ENCODE data around the gene ZBTB16. TPM values are rescaled to one million over a fixed set of nuclear protein-coding genes. Genes with fewer than 3 reads are reported as not detected.

ZBTB16 gene
- total RNA-seq, 2 donors from 2014 or later: 2.0 to 13.7 TPM

- TF ChIP-seq CTCF (IDR thresholded peaks at IDR 0.05): no peak
- H3K4me1 ChIP-seq: peaks cover 7% of the 10 kb centered on the region
- peak overlapping the region; percentile 84 to 86 for H3K9ac ChIP-seq (ENCODE audit: low read depth in 2 of 2, low read length in 2 of 2)
- DNase-seq: peak; percentile 58
- H3K9me3 ChIP-seq: no peaks in the 10 kb centered on the region
- peak overlapping the region; percentile 66 for H3K27ac ChIP-seq
- no peaks in the 10 kb centered on the region for H3K36me3 ChIP-seq
- intact Hi-C loops (cut with DNase I): loop anchor here (5.0 kb wide), 1 partner anchor 122 kb away; no protein-coding TSS in a partner anchor
- H3K4me3 ChIP-seq: peak overlapping the region; percentile 76
- peaks cover 8% of the 10 kb centered on the region for H3K27me3 ChIP-seq
Measured at GRCh38 chr11:114059984-114060391, 477 bp downstream of the ZBTB16 start.

DNA sequence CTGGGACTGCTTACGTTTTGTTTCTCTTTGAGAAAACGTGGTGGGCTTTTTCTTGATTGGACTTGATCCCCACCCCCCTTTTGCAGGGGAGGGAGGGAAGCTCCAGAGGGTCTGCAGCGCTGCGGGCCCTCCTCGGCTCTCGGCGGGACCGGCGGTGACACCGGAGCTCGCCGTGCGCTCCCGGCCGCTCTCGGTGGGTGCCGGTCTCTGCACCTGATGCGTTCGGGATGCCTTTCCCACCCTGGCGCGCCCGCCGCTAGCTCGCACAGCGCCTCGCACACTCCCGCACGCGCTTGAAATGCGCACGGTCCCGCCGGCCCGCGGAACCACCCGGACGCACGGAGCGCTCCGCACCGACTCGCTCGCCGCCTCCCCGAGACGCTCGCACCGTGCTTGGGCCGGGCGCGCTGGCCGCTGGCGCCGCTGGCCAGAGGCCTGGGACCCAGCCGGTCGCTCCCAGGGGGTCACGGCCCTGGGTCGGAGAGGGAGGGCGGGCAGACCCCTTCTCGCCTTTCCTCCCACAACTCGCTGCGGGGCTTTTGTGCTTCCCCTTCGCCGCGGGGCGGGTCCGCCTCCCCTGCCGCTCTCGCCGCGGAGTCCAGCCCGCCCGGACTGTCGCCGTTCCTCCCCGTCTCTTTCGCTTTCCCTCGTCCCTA, 1.0 kb downstream of the ZBTB16 start:
- Histone ChIP-seq H3K9me3 (no peaks in the 10 kb centered on the region), H3K4me1 (peaks cover 7% of the 10 kb centered on the region), H3K9ac (ENCODE audit: low read depth in 2 of 2, low read length in 2 of 2) (peak overlapping the region; percentile 84 to 86), H3K27ac (peak overlapping the region; percentile 66), H3K27me3 (peaks cover 8% of the 10 kb centered on the region), H3K4me3 (peak overlapping the region; percentile 76), H3K36me3 (no peaks in the 10 kb centered on the region)
- TF ChIP-seq CTCF (IDR thresholded peaks at IDR 0.05): no peak
- intact Hi-C loops (cut with DNase I): loop anchor here (5.0 kb wide), 1 partner anchor 122 kb away; no protein-coding TSS in a partner anchor
- DNase-seq: peak; percentile 51

DNA sequence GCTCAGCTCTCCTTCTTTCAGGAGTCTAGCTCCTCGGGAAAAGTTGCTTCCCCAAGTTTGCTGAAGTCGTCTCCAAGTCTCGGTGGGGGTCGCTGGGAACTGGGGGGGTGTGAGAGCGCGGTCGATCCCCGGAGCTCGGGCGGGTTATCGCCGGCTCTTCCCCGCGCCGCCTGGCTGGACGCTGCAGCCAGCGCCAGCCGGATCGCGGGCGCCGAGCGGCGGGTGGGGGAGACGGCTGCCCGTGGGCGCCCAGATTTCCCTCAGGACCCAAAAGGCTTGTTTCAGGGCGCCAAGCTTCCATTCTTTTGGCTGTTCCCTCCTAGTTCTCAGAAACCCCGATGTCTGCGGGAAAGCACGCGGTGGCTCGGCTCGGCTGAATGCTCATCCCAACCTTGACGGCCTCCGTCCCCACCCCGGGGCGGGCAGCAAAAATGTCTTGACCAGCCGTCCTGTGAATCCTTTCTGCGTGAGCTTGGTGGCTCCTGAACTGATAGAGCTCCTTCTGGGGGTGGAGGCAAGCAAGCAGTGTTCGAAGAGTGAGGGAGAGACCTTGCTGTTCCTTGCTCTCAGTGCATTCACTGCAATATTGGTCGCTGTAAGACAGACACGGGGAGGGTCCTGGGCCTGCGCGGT, 1.7 kb downstream of the ZBTB16 start:
- no peak for TF ChIP-seq CTCF (IDR thresholded peaks at IDR 0.05)
- H3K9me3 ChIP-seq: no peaks in the 10 kb centered on the region

GRCh38 chr11:114061681-114062049, 2.2 kb downstream of the ZBTB16 start:
- no peaks in the 10 kb centered on the region for H3K36me3 ChIP-seq
- intact Hi-C loops (cut with DNase I): loop anchor here (5.0 kb wide), 1 partner anchor 121 kb away; no protein-coding TSS in a partner anchor
- peaks cover 7% of the 10 kb centered on the region for H3K4me1 ChIP-seq
- peaks cover 8% of the 10 kb centered on the region for H3K27me3 ChIP-seq
- no peak for TF ChIP-seq CTCF (IDR thresholded peaks at IDR 0.05)
- no peaks in the 10 kb centered on the region for H3K9me3 ChIP-seq
- H3K27ac ChIP-seq: peak overlapping the region; percentile 66
- DNase-seq: no peak
- peak overlapping the region; percentile 76 for H3K4me3 ChIP-seq
- peak overlapping the region; percentile 84 to 86 for H3K9ac ChIP-seq (ENCODE audit: low read depth in 2 of 2, low read length in 2 of 2)

More for the DNA sequence above, 1.7 kb downstream of the ZBTB16 start:
- H3K27me3 ChIP-seq: peaks cover 8% of the 10 kb centered on the region
- intact Hi-C loops (cut with DNase I): loop anchor here (5.0 kb wide), 1 partner anchor 121 kb away; no protein-coding TSS in a partner anchor
- H3K36me3 ChIP-seq: no peaks in the 10 kb centered on the region
- peak overlapping the region; percentile 76 for H3K4me3 ChIP-seq
- H3K4me1 ChIP-seq: peaks cover 7% of the 10 kb centered on the region
- peak overlapping the region; percentile 66 for H3K27ac ChIP-seq
- H3K9ac ChIP-seq (ENCODE audit: low read depth in 2 of 2, low read length in 2 of 2): peak overlapping the region; percentile 84 to 86
- DNase-seq: no peak

DNA sequence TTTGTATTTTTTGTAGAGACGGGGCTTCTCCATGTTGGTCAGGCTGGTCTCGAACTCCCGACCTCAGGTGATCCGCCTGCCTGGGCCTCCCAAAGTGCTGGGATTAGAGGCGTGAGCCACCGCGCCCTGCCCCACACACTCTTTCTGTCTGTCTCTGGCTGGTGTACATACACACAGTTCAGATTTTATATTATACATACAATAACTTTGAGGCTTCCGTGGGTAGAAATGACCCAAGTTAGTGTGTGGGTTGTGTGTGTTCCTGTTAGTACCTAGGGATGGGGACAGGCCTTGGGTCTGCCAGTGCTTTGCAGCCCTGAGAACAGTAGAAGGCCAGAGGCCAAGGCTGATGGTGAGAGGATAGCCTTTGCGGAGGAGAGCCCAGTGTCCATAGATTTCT, 2.8 kb downstream of the ZBTB16 start:
- peaks cover 8% of the 10 kb centered on the region for H3K27me3 ChIP-seq
- H3K27ac ChIP-seq: no peak overlapping the region
- no peak for TF ChIP-seq CTCF (IDR thresholded peaks at IDR 0.05)
- no peak for DNase-seq
- H3K4me3 ChIP-seq: no peak overlapping the region
- intact Hi-C loops (cut with DNase I): loop anchor here (5.0 kb wide), 1 partner anchor 120 kb away; no protein-coding TSS in a partner anchor
- peaks cover 7% of the 10 kb centered on the region for H3K4me1 ChIP-seq
- H3K9me3 ChIP-seq: no peaks in the 10 kb centered on the region
- H3K36me3 ChIP-seq: no peaks in the 10 kb centered on the region
- no peak overlapping the region for H3K9ac ChIP-seq (ENCODE audit: low read depth in 2 of 2, low read length in 2 of 2)
